K562 (cell line): ENCODE data around the gene PBX1. TPM values are rescaled to one million over a fixed set of nuclear protein-coding genes. Genes with fewer than 3 reads are reported as not detected.

Experiments used
- ELK3 ChIP-seq: fragments of 450-650 bp; formaldehyde crosslinking; IDR thresholded peaks from 2 replicates; pipeline ENCODE4 v1.4.0; 2020; ENCODE audit warnings: mild to moderate bottlenecking
- HINFP ChIP-seq: fragments of 450-650 bp; conservative IDR thresholded peaks from 2 replicates; pipeline ENCODE4 v1.6.1; 2016; ENCODE audit warnings: missing genetic modification characterization, low read depth, mild to moderate bottlenecking, control low read depth, missing compliant biosample characterization
- IFI16 ChIP-seq: fragments of 250-450 bp; sonication (Bioruptor Pico); IDR thresholded peaks from 2 replicates; pipeline ENCODE4 v2.1.2; 2022; ENCODE audit warnings: mild to moderate bottlenecking, inconsistent platforms
- MIER1 ChIP-seq: fragments of 450-650 bp; IDR thresholded peaks from 2 replicates; pipeline ENCODE4 v1.6.1; 2016; ENCODE audit warnings: antibody characterized with exemption, mild to moderate bottlenecking, low read depth
- MITF ChIP-seq: IDR thresholded peaks from 2 replicates; pipeline ENCODE4 v1.6.1; 2014; ENCODE audit warnings: antibody characterized with exemption
- NFRKB ChIP-seq: fragments of 450-650 bp; IDR thresholded peaks from 2 replicates; pipeline ENCODE4 v1.6.1; 2016; ENCODE audit warnings: low read depth
- NFYB ChIP-seq: IDR thresholded peaks from 2 replicates; pipeline ENCODE4 v1.6.1; 2011; ENCODE audit warnings: mild to moderate bottlenecking, moderate library complexity; ENCODE audit not compliant: insufficient read length; ENCODE audit errors: extremely low read depth
- NR2C2 ChIP-seq, 2 experiments: fragments of 200-800 bp in 1 of 2; sonication (Bioruptor generic) in 1 of 2; sonication (generic) in 1 of 2; formaldehyde crosslinking in 1 of 2; IDR thresholded peaks; 2 replicates each; pipeline versions ENCODE4 v1.6.1 to v1.8.0; 2016 to 2022; ENCODE audit warnings: mild to moderate bottlenecking in 1 of 2, missing compliant biosample characterization in 1 of 2, missing genetic modification characterization in 1 of 2, missing genetic modification reagents in 1 of 2
- SLC30A9 ChIP-seq: fragments of 250-450 bp; sonication (Bioruptor Pico); IDR thresholded peaks from 2 replicates; pipeline ENCODE4 v1.8.0; 2022; ENCODE audit warnings: mild to moderate bottlenecking, moderate library complexity
- SMARCB1 ChIP-seq: IDR thresholded peaks from 2 replicates; pipeline ENCODE4 v1.6.1; 2011; ENCODE audit warnings: improper control_type of control experiment, low read depth; ENCODE audit not compliant: insufficient read length
- TCF7L2 ChIP-seq: fragments of 150-350 bp; IDR thresholded peaks from 2 replicates; pipeline ENCODE4 v1.6.1; 2016; ENCODE audit warnings: low read depth, mild to moderate bottlenecking, low read length, moderate library complexity
- ZBTB26 ChIP-seq: fragments of 450-650 bp; formaldehyde crosslinking; IDR thresholded peaks from 2 replicates; pipeline ENCODE4 v1.4.0; 2022; ENCODE audit warnings: missing genetic modification characterization
- ZNF311 ChIP-seq: fragments of 250-450 bp; sonication (Bioruptor Pico); IDR thresholded peaks from 2 replicates; pipeline ENCODE4 v1.4.0; 2020; ENCODE audit warnings: mild to moderate bottlenecking, moderate library complexity
- ZNF449 ChIP-seq: fragments of 250-450 bp; sonication (Bioruptor Pico); IDR thresholded peaks from 2 replicates; pipeline ENCODE4 v1.8.0; 2022; ENCODE audit warnings: moderate library complexity, mild to moderate bottlenecking, inconsistent platforms
- polyA plus RNA-seq, 8 experiments: library from polyadenylated mRNA; depleted of rRNA in 4 of 8; stranded (reverse) in 5 of 8; unstranded in 3 of 8; fragments of >200 nt; fragmentation: Nextera tagmentation in 2 of 8; fragmentation: Illumina TruSeq in 1 of 8; extraction: Ambion mirVana in 2 of 8; extraction: Trizol in 1 of 8; gene quantifications; 2 replicates each; pipeline versions ENCODE4 v1.2.1 to v1.2.3, GENCODE V29; 2011 to 2014; ENCODE audit warnings: inconsistent platforms in 1 of 8, missing spikeins in 1 of 8
- total RNA-seq, 7 experiments: library from RNA; depleted of rRNA in 6 of 7; stranded (reverse); fragments of >200 nt in 6 of 7; fragmentation: Illumina TruSeq in 2 of 7; extraction: Trizol in 2 of 7; gene quantifications; 2 replicates each; pipeline versions ENCODE4 v1.2.1 to v1.2.3, GENCODE V29; 2011 to 2021; ENCODE audit warnings: low replicate concordance in 1 of 7

PBX1 gene
- total and polyA plus RNA-seq, 9 of the 15 experiments (the other 6 are each of a cell fraction or from before 2014, with no cell fraction given) = 0.03 to 0.62 (median 0.17) TPM

GRCh38 chr1:164588516-164589341, 29.7 kb downstream of the PBX1 start (continued):
- no peak for TF ChIP-seq NR2C2 (CRISPR knock-in tag; IDR thresholded peaks at IDR 0.05)
- no peak for TF ChIP-seq NR2C2 (tag; IDR thresholded peaks at IDR 0.05)
- no peak for TF ChIP-seq HINFP (tag)
- TF ChIP-seq SMARCB1 = no peak
- no peak for TF ChIP-seq ELK3 (CRISPR knock-in tag)
- no peak for TF ChIP-seq IFI16 (CRISPR knock-in tag)
- TF ChIP-seq ZBTB26 (CRISPR knock-in tag) = no peak
- TF ChIP-seq SLC30A9 (CRISPR knock-in tag) = no peak
- no peak for TF ChIP-seq MITF
- TF ChIP-seq ZNF311 (CRISPR knock-in tag) = no peak
- no peak for TF ChIP-seq MIER1
- no peak for TF ChIP-seq NFRKB
- no peak for TF ChIP-seq NFYB
- no peak for TF ChIP-seq ZNF449 (CRISPR knock-in tag)
- no peak for TF ChIP-seq TCF7L2
